SU-DHL-6 (cell line): ENCODE data around the gene PHF21B.

Experiments
- CTCF ChIP-seq: fragments of 200-600 bp; sonication (generic); IDR thresholded peaks from one replicate; pipeline ENCODE4 v1.5.1; 2017; ENCODE audit warnings: antibody characterized with exemption, mild to moderate bottlenecking, low read length, moderate library complexity; ENCODE audit not compliant: insufficient read depth, poor library complexity, severe bottlenecking
- EZH2phosphoT487 ChIP-seq: fragments of 200-600 bp; sonication (generic), shearing (Covaris generic); conservative IDR thresholded peaks from 2 replicates; pipeline ENCODE4 v1.6.1; 2018; ENCODE audit warnings: mild to moderate bottlenecking, antibody characterized with exemption, low read length, moderate library complexity, mixed read lengths

- TF ChIP-seq CTCF = no peak
- TF ChIP-seq EZH2phosphoT487 = no peak
These were observed 163.0 kb downstream of the PHF21B start for GRCh38 chr22:44846726-44847275.
